Fibroblast of skin of back (primary cell): ENCODE measurements around the gene ARSD. TPM values are rescaled to one million over a fixed set of nuclear protein-coding genes. Genes with fewer than 3 reads are reported as not detected.
"Not testable (repeated sequence)": the region's sequence is repeated elsewhere in the genome, so short reads cannot be mapped to it uniquely, and the experiment has no call there.

ENCODE experiments used
- DNase-seq: peaks from one replicate; pipeline ENCODE4 v3.0.0-alpha.2; 2013
- polyA plus RNA-seq, 2 experiments: library from polyadenylated mRNA; unstranded; fragments of 120-200 nt; gene quantifications; one replicate each; pipeline ENCODE4 v1.2.1, GENCODE V29; 2013; ENCODE audit not compliant: insufficient read length in 2 of 2

Gene ARSD, protein sequence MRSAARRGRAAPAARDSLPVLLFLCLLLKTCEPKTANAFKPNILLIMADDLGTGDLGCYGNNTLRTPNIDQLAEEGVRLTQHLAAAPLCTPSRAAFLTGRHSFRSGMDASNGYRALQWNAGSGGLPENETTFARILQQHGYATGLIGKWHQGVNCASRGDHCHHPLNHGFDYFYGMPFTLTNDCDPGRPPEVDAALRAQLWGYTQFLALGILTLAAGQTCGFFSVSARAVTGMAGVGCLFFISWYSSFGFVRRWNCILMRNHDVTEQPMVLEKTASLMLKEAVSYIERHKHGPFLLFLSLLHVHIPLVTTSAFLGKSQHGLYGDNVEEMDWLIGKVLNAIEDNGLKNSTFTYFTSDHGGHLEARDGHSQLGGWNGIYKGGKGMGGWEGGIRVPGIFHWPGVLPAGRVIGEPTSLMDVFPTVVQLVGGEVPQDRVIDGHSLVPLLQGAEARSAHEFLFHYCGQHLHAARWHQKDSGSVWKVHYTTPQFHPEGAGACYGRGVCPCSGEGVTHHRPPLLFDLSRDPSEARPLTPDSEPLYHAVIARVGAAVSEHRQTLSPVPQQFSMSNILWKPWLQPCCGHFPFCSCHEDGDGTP
- polyA plus RNA-seq (2013, experiment 1 of 2; ENCODE audit: insufficient read length), result 4.8 TPM
- 7.0 TPM for polyA plus RNA-seq (2013, experiment 2 of 2; ENCODE audit: insufficient read length)

DNA sequence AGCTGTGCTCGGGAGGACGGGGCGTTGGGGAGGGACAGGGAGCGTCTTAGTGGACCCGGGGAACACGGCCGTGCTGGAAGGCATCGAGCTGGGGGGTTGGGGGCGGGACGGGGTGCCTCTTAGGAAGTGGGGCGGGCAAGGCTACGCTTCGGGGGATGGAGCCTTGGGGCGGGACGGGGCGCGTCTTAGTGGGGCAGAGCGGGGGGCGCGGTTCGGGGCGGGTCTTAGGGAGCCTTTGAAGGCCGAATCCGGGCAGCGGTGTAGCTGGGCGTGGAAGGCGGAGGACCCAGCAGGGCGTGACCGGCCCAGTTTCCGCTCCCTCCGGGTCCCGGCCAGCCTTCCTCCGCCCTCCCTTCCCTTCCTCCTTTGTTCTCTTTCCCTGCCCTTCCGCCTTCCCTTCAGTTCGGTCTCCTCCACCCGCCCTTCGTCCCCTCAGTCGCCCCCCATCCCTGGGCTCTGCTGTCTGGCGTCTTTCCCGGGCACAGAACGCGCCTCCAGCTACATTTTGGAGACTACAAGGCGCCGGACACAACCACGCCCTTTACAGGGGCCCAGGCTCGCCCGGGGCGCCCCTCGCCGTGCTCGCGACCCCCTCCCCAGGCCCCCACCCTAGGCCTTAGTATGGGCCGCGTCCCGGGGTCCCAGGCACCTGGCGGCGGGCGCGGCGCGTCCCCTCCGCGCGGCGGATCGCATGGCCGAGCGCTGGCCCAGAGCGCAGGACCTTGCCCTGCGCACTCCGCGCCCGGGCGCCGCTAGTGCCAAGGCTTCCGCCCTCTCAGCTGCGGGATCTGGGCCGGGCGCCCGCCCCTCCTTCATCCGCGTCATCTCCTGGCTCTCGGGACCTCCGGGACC, at the start of gene ARSD:
Gene ARSD, minus strand, starts transcription at position 757 of the 852 bp plus-strand sequence. Its CDS starts 64 bp downstream, at position 693.
- DNase-seq, result peak; percentile 89

DNA sequence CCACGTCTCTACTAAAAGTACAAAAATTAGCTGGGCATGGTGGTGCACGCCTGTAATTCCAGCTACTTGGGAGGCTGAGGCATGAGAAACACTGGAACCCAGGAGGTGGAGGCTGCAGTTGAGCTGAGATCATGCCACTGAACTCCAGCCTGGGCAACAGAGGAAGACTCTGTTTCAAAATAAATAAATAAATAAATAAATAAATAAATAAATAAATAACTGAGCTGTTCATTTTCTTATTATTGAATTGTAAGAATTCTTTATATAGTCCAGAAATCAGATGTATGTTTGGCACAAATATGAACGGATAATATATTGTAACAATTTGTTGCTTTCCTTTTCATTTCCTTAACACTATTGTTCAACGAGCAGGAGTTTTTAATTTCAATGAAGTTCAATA, 49.5 kb upstream of the ARSD start:
- not testable (repeated sequence) for DNase-seq

DNA sequence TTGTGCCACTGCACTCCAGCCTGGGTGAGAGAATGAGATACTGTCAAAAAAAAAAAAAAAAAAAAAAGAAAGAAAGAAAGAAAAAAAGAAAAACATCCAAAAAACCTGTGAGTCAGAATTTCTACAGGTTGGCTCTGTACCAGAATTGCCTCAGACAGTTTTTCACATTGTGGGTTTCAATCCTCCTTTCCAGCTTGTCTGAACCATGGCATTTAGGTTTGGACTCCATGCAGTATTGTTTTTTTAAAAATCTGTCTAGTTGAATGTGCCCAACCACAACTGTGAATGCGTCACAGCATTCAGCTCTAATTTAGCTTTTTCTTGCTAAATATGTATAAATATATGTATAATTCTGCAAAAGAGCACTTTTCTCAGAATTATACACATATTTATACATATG, 45.8 kb upstream of the ARSD start:
- peak; percentile 30 for DNase-seq

DNA sequence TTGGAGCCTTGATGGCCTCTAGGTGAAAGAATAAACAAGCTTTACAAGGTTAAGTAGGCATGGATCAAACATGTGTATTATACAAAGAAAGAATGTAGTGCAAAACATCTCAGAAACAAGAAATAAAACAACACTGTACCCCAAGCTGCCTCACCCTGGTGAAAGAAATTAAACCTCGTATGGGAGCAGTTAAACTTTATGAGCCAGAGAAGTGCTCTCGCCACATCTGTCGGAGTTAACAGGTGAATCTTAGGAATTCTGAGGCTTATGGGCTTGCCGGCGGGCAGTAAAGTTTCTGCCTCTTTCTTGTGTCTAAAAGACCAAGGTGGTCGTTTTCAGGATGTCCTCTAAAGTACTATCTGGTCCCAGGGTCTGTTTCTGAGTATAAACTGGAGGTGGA, 43.3 kb upstream of the ARSD start:
- no peak for DNase-seq

DNA sequence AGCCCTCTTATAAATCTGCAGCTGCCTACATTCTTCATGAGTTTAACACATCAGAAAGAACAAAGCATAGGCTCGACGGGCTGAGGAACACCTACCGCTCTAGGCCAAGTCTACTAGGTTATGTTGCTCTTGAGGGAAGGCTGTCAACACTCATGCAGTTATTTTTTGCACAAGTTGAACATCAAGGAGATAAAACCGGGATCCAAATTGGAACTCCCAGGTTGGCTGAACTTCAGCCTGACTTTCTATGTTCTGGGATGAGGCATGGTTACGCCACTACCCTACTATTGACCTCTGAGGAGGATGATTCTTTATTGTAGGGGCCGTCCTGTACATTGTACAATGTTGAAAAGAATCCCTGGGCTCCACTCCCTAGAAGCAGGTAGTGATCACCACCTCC, 39.9 kb upstream of the ARSD start:
- DNase-seq, result no peak

DNA sequence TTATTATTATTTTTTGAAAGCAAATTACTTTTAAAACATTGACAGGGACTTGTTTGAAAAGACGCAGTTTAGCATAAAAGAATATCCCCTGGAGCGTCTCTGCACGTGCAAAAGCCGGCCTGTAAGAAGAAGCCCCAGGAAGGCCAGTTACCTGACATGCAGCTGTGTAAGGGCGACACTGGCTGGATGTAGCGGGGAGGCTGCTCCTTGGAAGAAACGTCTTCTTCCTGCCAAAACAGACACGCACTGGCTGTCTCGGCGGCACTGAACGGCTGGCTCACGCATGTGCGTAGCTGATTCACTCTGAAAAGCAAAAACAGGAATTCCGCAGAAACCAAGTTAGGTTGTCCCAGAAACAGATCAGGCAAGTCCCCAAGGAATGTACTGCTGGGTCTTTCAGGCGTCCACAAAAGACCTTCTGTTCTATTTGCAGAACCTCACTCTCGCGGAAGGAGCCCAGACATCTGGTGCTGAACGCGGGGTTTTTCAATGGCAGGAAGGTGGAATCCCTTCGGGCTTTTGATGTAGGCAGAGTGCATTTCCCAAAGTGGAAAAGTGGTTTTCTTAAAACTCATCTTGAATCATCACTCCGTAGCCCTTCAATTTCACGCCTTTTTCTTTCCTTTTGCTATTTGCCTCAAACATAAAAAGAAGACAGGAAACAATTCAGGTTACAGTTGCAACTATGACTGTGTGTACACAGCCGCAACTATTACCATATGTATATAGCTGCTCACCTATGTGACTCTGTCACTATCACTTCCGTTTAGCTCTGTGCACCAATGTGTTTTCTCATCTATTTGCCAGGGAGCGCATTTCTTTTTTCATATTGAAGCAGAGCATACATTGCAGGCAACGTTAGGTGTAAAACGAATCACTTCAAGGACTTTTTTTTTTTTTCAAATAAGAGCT, 39.1 kb upstream of the ARSD start:
- DNase-seq, result peak; percentile 56

DNA sequence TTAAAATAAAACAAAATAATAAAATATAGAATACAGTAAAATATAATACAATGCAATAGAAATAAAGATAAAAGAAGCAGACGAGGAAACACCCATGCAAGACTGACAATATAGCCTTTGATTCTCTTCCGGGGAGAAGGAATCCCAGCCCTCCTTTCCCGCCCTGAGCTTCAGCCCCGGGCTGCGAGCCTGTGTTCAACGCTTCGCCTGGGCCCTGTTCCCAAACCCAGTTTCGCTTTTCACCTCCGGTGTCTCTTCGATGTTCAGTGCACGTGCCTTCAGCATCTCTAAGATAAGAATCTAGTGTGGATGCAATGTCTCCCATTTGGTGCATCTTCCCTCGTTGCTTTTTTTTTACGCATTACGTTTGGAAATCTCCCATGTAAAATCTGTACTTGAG, 38.4 kb upstream of the ARSD start:
- no peak for DNase-seq

DNA sequence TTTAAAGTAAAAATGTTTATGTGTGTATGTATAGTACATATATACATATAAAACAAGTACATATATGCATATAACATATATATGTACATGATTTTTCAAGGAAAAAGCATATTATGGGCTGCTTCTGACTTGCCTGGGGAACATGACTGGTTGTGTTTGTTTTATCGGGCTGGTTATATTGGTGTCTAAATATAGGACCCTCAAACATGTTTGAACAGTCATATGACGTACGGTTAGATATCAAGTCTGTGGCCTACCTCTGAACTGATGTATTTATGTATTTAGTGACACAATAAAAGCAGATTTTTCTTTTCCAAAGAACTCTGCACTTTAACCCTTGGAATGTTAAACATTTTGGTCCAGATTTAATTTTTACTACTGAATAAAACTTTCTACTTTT, 37.9 kb upstream of the ARSD start:
- no peak for DNase-seq

DNA sequence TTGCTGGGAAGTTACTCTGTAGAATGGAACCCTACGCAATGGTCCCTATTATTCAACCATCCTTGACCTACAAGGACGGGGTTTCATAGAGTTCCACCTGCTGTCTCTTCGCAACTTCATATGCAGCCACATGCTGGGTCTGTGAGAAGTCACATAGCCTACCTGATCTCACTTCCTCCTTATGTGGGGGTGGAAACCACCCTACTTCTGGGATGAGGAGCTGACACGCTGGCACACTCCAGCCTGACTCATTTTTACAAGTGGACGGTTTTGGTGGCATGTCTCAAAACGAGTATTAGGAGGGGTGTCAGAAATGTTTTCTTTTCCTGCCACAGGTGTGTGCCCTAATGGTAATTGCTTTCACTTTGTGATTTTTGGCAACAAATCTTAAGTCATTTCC, 36.8 kb upstream of the ARSD start:
- DNase-seq, result no peak

DNA sequence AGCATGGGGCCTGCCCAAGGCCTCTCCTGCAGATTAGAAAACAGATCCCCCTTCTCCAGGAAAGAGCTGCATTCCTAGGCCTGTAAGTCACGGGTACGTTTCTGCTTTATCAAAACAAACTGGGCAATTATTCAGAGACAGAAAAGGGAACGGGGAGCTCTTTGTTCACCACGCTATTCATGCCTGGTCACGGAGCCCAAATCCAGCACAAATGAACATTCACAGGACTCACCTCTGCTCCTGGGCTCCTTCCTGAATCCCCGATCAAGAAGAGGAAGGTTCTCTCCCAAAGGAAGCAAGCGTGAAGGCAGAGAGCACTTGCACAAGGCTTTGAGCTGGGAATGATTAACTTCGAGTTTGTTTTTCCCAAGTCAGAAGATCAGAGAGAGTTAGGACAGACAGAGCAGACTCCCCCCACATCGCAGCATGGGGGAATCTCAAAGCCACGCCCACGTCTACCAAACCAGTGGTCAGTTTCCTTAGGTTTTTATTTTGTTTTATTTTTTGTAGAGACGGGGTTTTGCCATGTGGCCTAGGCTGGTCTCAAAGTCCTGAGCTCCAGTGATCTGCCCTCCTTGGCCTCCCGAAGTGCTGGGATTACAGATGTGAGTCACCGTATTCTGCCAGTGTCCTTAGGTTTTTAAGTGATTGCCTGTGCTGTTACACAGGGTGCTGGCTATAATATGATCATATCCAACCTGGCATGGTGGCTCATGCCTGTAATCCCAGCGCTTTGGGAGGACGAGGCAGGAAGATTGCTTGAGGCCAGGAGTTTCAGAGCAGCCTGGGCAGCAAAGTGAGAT, 35.1 kb upstream of the ARSD start:
- DNase-seq, result peak; percentile 82

DNA sequence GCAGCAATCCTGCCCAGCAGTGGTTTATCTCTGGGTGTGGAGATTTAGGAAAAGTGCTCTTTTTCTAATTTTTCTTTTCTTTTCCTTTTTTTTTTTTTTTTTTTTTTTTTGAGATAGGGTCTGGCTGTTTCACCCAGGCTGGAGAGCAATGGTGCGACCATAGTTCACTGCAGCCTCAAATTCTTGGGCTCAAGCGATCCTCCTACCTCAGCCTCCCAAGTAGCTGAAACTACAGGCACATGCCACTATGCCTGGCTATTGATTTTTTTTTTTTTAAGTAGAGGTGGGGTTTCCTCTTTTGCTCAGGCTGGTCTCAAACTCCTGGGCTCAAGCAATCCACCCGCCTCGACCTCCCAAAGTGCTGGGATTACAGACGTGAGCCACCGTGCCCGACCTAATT, 34.3 kb upstream of the ARSD start:
- not testable (repeated sequence) for DNase-seq

DNA sequence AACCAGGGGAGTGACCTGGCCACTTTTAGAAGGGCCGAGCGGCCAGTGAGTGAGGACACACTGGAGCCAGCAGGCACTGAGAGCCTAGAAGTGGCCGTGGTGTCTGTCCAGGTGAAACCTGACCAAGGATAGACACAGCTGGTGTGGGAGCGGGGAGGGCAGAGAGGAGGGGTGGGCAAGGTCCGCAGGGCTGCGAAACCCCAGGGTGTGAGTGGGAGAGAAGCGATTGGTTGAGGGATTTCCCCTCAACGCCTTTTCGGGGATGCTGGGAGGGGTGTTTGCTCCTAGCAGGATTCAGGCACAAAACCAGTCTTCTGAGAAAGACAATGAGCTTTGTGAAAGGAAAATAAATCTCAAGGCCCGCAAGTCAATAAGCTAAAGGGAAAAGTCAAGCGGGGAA, 33.2 kb upstream of the ARSD start:
- DNase-seq, result no peak

DNA sequence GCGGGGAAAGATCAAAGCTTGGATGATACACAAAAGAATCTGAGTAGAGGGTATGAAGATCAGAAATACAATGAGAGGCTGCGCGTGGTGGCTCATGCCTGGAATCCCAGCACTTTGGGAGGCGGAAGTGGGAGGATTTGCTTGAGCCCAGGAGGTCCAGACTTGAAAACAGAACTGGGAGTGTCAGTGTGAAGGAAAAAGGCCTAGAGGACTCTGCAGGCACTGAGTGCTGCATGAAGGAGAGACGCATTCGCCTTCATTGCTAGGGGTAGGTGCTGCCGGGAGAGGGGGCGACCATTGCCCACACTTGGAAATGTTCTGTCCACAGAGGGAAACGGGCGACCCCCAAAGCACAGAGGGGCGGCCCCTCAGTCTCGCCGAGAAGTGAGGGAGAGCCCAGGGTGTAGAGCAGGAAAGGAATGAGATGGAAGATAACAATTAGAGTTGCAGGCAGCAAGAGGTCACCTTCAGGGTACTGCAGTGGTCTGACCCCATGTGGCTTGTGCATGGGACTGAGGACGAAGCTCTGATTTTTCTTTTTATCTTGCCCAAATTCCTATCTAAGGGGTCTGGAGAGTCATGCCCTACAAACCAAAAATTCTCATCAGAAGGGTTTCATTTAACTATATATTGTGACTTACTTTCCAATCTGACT, 31.8 kb upstream of the ARSD start:
- DNase-seq, result no peak

DNA sequence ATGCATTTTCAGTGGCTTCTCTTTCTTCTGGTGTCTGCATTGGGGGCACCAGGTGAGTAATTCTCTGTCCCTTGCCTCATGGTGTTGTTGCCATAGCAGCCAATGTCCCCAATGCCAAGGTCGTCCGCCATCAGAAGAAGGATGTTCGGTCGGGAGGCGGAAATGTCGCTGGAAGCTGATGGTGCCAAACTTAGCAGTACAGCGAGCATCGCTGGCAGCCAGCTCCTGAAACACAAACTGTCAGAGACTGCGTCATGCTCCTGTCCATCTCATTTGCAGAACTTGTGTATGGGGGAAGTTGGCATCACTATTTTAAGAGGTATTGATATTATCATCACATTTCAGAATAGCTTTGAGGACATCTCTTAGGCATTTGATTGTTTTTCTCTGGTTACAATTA, 29.1 kb upstream of the ARSD start:
- DNase-seq, result no peak

DNA sequence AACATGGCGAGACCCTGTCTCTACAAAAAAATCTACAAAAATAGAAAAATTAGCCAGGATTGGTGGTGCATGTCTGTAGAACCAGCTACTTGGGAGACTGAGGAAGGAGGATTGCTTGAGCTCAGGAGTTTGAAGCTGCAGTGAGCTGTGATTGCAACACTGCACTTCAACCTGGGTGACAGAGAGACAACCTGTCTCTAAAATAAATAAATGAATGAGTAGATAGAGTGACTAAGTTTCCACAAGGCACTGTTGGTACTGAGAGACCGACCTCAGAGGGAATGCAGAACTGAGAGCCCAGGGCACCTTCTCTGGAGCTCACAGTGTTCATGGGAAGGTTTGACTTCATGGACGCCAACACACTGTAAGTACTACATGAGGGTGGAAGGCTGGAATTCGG, 26.7 kb upstream of the ARSD start:
- no peak for DNase-seq

DNA sequence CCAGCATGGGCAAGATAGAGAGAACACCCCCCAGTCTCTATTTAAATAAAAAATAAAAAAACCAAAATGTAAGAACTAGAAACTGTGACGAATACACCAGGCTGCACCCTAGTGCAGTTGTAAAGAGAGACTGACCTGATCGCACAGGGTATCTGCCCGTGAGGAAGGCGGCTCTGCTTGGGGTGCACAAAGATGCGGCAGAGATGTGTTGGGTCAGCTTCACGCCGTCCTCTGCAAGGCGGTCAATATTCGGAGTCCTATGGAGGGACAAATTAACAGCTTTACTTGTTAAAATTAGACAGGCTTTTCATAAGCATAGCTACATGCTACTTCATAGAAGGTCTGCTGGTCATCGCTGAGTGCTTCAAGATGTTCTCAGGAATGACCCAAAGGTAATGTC, 26.1 kb upstream of the ARSD start:
- no peak for DNase-seq

DNA sequence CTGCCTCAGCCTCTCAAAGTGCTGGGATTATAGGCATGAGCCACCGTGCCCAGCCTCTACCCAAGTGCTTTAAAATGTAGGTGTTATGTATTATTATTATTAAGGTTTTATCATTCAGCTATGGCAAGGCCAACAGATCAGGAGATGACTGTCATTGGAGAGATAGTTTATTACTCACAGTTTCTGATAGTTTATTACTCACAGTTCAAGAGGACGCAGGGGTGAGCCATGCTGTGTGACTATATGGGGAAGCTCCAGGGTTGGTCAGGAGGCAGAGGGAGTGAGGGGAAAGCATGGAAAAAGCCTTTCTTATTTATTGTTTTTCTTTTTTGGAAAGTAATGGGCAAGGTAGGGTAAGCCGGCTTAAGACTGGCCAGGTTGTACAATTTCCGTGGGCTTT, 25.4 kb upstream of the ARSD start:
- DNase-seq, result no peak

DNA sequence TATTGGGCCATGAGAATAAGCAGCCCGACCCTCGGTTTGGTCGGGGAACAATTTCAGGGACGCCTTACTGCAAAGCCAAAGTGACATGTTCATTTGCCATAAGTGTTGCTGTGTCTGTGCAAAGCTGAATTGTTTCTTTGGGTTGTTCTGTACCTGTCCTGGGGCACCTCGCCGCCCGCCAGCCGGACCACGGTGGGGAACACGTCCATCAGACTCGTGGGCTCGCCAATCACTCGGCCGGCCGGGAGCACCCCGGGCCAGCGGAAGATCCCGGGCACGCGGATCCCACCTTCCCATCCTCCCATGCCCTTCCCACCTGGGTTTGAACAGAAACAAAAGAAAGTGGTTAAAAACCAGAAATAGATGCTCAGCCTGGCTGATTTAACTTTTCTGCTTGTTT, 8.8 kb upstream of the ARSD start:
- DNase-seq, result not testable (repeated sequence)

DNA sequence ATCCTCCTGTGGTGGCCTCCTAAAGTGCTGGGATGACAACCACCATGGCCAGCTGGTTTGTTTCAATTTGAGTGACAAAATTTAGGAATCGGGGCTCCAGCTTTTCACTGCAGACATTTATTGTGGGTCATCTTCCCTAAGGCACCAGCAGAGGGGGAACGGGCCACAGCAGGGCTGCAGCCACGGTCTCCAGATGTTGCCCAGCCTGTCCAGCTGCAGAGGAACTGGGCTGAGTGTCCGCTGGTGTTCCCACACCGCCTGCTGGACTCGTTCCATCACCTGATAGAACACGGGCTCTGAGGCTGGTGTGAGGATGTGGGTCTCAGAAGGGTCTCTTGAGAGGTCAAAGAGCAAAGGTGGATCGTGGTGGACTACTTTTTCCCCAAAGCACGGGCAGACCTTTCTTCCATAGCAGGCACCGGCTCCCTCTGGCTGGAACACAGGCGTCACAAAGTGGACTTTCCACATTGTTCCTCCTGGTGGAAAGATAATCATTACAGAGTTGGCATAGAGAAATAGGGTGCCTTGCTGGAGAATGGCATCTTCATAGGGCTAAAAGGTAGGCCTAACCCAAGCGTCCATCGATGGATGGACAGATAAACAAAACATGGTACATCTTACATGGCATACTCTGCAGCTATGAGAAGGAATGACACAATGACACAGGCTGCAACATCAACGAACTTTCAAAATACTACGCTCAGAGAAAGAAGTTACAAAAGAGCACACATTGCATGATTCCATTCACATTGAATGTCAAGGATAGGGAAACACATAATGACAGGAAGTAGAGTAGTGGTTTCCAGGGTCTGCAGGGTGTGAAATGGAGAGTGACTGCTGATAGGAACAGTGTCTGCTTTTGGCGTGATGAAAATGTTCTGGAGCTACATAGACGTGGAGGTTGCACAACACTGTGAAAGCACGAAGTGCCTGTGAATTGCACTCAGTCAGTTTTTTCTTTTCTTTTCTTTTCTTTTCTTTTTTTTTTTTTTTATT, 5.9 kb upstream of the ARSD start:
- no peak for DNase-seq
